Measurements from ENCODE around the gene KIAA1217. TPM values are rescaled to one million over a fixed set of nuclear protein-coding genes. Genes with fewer than 3 reads are reported as not detected.
"Not testable (repeated sequence)": the region's sequence is repeated elsewhere in the genome, so short reads cannot be mapped to it uniquely, and the experiment has no call there.

The KIAA1217 gene
- total and polyA plus RNA-seq, 12 donors: 10.8 to 73.7 (median 40.8) TPM

DNA sequence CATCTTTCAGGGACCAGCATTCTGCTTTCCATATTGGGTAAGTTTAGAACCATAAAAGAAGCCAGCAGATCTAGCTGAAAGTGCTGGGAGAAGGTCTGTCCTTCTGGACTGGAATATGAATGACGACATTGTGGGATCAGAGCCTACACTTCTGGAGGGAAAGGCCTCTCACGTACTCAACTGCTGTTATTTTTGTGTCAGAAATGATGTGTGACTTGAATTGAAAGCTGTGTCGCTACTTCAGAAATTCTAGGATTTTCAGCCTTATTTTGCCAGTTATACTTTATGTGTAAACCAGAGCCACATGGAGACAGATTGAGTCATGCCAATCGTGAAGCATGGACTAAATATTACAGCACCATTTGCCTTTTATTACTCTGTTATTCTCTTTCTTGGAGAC, 231.0 kb downstream of the KIAA1217 start:
- no peak for DNase-seq
- H3K4me3 ChIP-seq: no peak overlapping the region
- WGBS, 4 donors: 63 to 82% (median 79%) methylated on average over 4 of the region's 4 CpGs
- H3K4me1 ChIP-seq (replicated peaks in 1 of 2): peaks cover 0 to 4% of the 10 kb centered on the region in 2 donors
- no peaks in the 10 kb centered on the region for H3K27me3 ChIP-seq
- TF ChIP-seq, protein P1, sequence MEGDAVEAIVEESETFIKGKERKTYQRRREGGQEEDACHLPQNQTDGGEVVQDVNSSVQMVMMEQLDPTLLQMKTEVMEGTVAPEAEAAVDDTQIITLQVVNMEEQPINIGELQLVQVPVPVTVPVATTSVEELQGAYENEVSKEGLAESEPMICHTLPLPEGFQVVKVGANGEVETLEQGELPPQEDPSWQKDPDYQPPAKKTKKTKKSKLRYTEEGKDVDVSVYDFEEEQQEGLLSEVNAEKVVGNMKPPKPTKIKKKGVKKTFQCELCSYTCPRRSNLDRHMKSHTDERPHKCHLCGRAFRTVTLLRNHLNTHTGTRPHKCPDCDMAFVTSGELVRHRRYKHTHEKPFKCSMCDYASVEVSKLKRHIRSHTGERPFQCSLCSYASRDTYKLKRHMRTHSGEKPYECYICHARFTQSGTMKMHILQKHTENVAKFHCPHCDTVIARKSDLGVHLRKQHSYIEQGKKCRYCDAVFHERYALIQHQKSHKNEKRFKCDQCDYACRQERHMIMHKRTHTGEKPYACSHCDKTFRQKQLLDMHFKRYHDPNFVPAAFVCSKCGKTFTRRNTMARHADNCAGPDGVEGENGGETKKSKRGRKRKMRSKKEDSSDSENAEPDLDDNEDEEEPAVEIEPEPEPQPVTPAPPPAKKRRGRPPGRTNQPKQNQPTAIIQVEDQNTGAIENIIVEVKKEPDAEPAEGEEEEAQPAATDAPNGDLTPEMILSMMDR (IDR thresholded peaks at IDR 0.05): no peak
- no peak for TF ChIP-seq POLR2A (IDR thresholded peaks at IDR 0.05)
- H3K27ac ChIP-seq: no peak overlapping the region
- H3K36me3 ChIP-seq (replicated peaks in 1 of 2): no peaks in the 10 kb centered on the region
- intact Hi-C loops (cut with DNase I): no loop called here
- H3K9me3 ChIP-seq (replicated peaks in 1 of 3): no peaks in the 10 kb centered on the region

DNA sequence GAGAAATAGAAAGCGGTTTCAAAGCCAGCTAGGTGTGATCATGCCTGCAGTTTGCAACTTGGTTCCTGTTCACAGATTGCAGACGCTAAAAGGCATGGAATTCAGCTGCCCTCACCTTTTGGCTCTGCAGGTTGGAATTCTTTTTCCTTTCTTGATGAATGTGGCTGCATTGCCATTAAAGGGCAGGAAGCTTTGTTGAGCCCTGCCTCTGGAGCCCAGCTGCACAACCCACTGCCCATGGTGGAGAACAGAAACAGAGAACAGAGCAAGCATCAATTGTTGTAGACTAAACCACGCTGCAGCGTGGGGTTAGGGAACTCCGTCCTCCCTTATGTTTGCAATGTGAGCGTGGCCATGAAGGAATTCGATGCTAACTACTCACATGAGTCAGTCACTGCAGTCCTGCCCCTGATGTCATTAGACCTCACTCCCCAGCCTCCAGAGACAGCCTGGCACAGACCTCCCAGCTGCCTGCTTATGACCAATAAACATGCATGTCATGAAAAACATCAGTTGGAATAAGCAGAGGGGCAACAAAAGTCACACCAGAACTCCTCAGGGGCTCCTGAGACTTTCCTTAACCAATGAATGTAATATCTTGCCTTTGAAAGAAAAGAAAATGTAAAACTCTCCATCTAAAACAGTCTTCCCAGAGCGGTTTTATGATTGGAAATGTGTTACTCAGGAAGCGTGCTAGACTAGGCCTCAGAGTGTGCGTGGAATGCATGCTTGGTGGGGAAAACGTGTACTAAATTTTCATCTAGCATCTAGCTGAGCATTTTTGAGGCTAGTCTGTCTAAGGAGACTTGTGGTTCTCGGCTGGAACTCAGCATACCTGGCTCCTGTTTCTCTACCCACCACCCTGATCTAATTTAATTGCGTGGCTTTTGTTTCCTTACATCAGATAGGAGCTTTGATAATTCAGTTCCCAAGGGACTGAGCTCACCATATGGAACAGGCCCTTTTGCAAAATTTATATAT, 232.2 kb downstream of the KIAA1217 start:
- WGBS, 4 donors: 84 to 90% (median 89%) methylated on average over 13 of the region's 13 CpGs
- no peak for DNase-seq

DNA sequence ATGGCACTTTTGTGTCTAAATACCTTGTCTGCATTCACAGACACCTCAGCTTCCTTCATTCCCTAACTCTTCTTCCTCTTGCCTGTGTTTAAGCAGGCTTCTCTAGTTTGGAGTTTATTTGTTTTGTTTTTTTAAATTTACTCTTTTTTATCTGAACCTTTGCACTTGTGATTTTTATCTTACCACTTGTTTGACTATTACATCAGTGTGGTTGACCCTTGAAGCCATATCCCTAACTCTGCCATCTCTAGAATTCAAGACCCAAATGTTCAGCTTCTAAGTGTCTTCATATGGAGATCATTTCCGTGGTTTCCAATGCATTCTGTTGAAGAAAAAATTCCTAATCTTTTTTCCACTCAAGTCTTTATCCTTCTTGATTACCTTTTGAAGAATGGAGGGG, 233.3 kb downstream of the KIAA1217 start:
- WGBS, 4 donors: 80 to 91% (median 84%) methylated on average over 1 of the region's 1 CpG

More for the DNA sequence above, 232.2 kb downstream of the KIAA1217 start:
- Histone ChIP-seq H3K27ac (no peak overlapping the region), H3K36me3 (replicated peaks in 1 of 2) (no peaks in the 10 kb centered on the region), H3K4me1 (replicated peaks in 1 of 2) (no peaks in the 10 kb centered on the region), H3K4me3 (no peak overlapping the region), H3K9me3 (replicated peaks in 1 of 3) (no peaks in the 10 kb centered on the region), H3K27me3 (no peaks in the 10 kb centered on the region)
- TF ChIP-seq, protein P1 (IDR thresholded peaks at IDR 0.05): no peak
- TF ChIP-seq POLR2A (IDR thresholded peaks at IDR 0.05): no peak
- intact Hi-C loops (cut with DNase I): no loop called here

DNA sequence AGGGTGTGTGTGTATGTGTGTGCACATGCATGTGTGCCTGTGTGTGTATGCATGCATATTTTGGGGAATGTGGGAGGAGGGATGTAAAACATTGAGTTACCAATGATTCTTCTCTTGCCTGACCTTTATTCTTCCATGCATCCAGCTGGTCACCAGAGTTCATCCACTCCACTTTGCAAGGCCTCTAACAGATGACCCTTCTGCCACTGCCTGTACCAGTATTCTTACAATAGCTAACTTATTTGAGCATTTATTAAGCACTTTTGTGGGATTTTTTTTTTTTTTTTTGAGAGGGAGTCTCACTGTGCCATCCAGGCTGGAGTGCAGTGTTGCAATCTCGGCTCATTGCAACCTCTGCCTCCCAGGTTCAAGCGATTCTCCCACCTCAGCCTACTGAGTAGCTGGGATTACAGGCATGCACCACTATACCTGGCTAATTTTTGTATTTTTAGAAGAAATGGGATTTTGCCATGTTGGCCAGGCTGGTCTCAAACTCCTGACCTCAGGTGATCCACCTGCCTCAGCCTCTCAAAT, 233.8 kb downstream of the KIAA1217 start:
- H3K4me1 ChIP-seq (replicated peaks in 1 of 2); H3K27me3 ChIP-seq; H3K4me3 ChIP-seq; H3K27ac ChIP-seq; H3K9me3 ChIP-seq (replicated peaks in 1 of 3); DNase-seq; H3K36me3 ChIP-seq (replicated peaks in 1 of 2); intact Hi-C loops (cut with DNase I): not testable (repeated sequence)
- 91 to 100% (median 95%) methylated on average over 2 of the region's 2 CpGs for WGBS, 4 donors

More for the DNA sequence above, 233.3 kb downstream of the KIAA1217 start:
- TF ChIP-seq, protein P1 (IDR thresholded peaks at IDR 0.05): no peak
- TF ChIP-seq POLR2A (IDR thresholded peaks at IDR 0.05): no peak
- DNase-seq: no peak
- Histone ChIP-seq H3K9me3 (replicated peaks in 1 of 3) (no peaks in the 10 kb centered on the region), H3K27me3 (no peaks in the 10 kb centered on the region), H3K4me3 (no peak overlapping the region), H3K27ac (no peak overlapping the region), H3K4me1 (replicated peaks in 1 of 2) (no peaks in the 10 kb centered on the region), H3K36me3 (replicated peaks in 1 of 2) (no peaks in the 10 kb centered on the region)
- intact Hi-C loops (cut with DNase I): no loop called here

Data from adrenal gland (tissue), 12 donors.